ENCODE results near the gene OR10J1.
A peak's percentile ranks its signal among the peaks of the same experiment; 100 is the strongest.
"Not testable (repeated sequence)": the region's sequence is repeated elsewhere in the genome, so short reads cannot be mapped to it uniquely, and the experiment has no call there.

OR10J1 gene

GRCh38 chr1:159439422-159439821 is at the start of gene OR10J1:
Gene OR10J1, plus strand, starts transcription at chr1:159439722. Its CDS starts 70 bp downstream, at chr1:159439792.
- no peak for DNase-seq (ENCODE audit: low read depth)

- DNase-seq (ENCODE audit: low read depth): no peak
These were observed 32.7 kb upstream of the OR10J1 start for GRCh38 chr1:159406821-159407220.

GRCh38 chr1:159408862-159409400 is 30.6 kb upstream of the OR10J1 start:
- no peak for DNase-seq (ENCODE audit: low read depth)

- no peak for DNase-seq (ENCODE audit: low read depth)
These were observed 17.7 kb upstream of the OR10J1 start for GRCh38 chr1:159421821-159422220.

GRCh38 chr1:159428536-159428935 is 11.0 kb upstream of the OR10J1 start:
- peak; percentile 10 for DNase-seq (ENCODE audit: low read depth)

- DNase-seq (ENCODE audit: low read depth): peak; percentile 91
These were observed 10.3 kb upstream of the OR10J1 start for GRCh38 chr1:159429074-159429861.

GRCh38 chr1:159430985-159431384 is 8.5 kb upstream of the OR10J1 start:
- DNase-seq (ENCODE audit: low read depth): no peak

- no peak for DNase-seq (ENCODE audit: low read depth)
These were observed 7.6 kb upstream of the OR10J1 start, which contains the start of gene OR10J4 for GRCh38 chr1:159431904-159432303. Gene OR10J4, plus strand, starts transcription at chr1:159432204.

- DNase-seq (ENCODE audit: low read depth): no peak
These were observed 3.1 kb upstream of the OR10J1 start for GRCh38 chr1:159436469-159436868.

- no peak for DNase-seq (ENCODE audit: low read depth)
These were observed 1.8 kb downstream of the OR10J1 start for GRCh38 chr1:159441360-159441759.

- DNase-seq (ENCODE audit: low read depth): no peak
These were observed 2.9 kb downstream of the OR10J1 start for GRCh38 chr1:159442428-159442827.

GRCh38 chr1:159443066-159443750 is 3.7 kb downstream of the OR10J1 start:
- DNase-seq (ENCODE audit: low read depth): no peak

- DNase-seq (ENCODE audit: low read depth): no peak
These were observed 5.0 kb downstream of the OR10J1 start for GRCh38 chr1:159444511-159444910.

GRCh38 chr1:159448181-159448580 is 8.7 kb downstream of the OR10J1 start:
- DNase-seq (ENCODE audit: low read depth): no peak

- DNase-seq (ENCODE audit: low read depth): not testable (repeated sequence)
These were observed 10.1 kb downstream of the OR10J1 start for GRCh38 chr1:159449605-159450004.

- DNase-seq (ENCODE audit: low read depth): no peak
These were observed 20.0 kb downstream of the OR10J1 start for GRCh38 chr1:159459551-159459950.

- DNase-seq (ENCODE audit: low read depth): no peak
These were observed 25.7 kb downstream of the OR10J1 start for GRCh38 chr1:159465191-159465603.

- DNase-seq (ENCODE audit: low read depth): no peak
These were observed 28.8 kb downstream of the OR10J1 start for GRCh38 chr1:159468321-159468720.

- DNase-seq (ENCODE audit: low read depth): no peak
These were observed 30.5 kb downstream of the OR10J1 start for GRCh38 chr1:159469921-159470533.

GRCh38 chr1:159473335-159473734 is 33.8 kb downstream of the OR10J1 start:
- peak; percentile 58 for DNase-seq (ENCODE audit: low read depth)

- DNase-seq (ENCODE audit: low read depth): no peak
These were observed 35.4 kb downstream of the OR10J1 start for GRCh38 chr1:159474926-159475325.

- no peak for DNase-seq (ENCODE audit: low read depth)
These were observed 44.0 kb downstream of the OR10J1 start for GRCh38 chr1:159483501-159483900.

Measured in iris pigment epithelial cell (primary cell).